Hair follicular keratinocyte (primary cell): ENCODE data around the gene GLIPR1L2. TPM values are rescaled to one million over a fixed set of nuclear protein-coding genes. Genes with fewer than 3 reads are reported as not detected.

Experiments
- total RNA-seq: library from RNA; depleted of rRNA; stranded (reverse); fragments of >200 nt; gene quantifications from 2 replicates; pipeline ENCODE4 v1.2.3, GENCODE V29; 2015

The GLIPR1L2 gene
- 0.47 and 0.57 TPM in 2 replicates for total RNA-seq

GRCh38 chr12:75390899-75391538, at the start of gene GLIPR1L2:
TSS of gene GLIPR1L2 (plus strand) at chr12:75391089. CDS start at chr12:75391117, 28 bp downstream.

GRCh38 chr12:75480469-75480949, 89.6 kb downstream of the GLIPR1L2 start, which contains the start of gene GLIPR1:
TSS of gene GLIPR1 (plus strand) at chr12:75480755. CDS start at chr12:75480881, 126 bp downstream.

Other genes starting within 250 kb of the GLIPR1L2 start
- gene KCNC2, start 181.2 kb upstream of the GLIPR1L2 start, total RNA-seq: not detected in 2 replicates
- gene CAPS2, start 60.8 kb upstream of the GLIPR1L2 start, total RNA-seq: 1.6 and 2.8 TPM in 2 replicates
- gene GLIPR1L1, start 56.4 kb upstream of the GLIPR1L2 start, total RNA-seq: not detected in 2 replicates
- gene GLIPR1, start 89.7 kb downstream of the GLIPR1L2 start, total RNA-seq: 3.4 and 7.4 TPM in 2 replicates
- 33.0 and 48.9 TPM in 2 replicates for gene KRR1, start 120.5 kb downstream of the GLIPR1L2 start, total RNA-seq